Activated CD4-positive, alpha-beta T cell treated with anti-CD3 and anti-CD28 coated beads, Interleukin-2, amount 10 ng/mL, durations not matched to agents 24 days and 14 days (primary cell): ENCODE results near the gene ARHGAP28. TPM values are rescaled to one million over a fixed set of nuclear protein-coding genes. Genes with fewer than 3 reads are reported as not detected.

Experiments used
- DNase-seq: peaks from one replicate; pipeline ENCODE4 v3.0.0; 2022
- H3K27ac Mint-ChIP-seq: one replicate; pipeline ENCODE4 v1.8.0; 2022; ENCODE audit warnings: mild to moderate bottlenecking, mixed read lengths
- H3K27me3 Mint-ChIP-seq: one replicate; pipeline ENCODE4 v1.8.0; 2022; ENCODE audit warnings: mixed read lengths
- H3K36me3 Mint-ChIP-seq: one replicate; pipeline ENCODE4 v1.8.0; 2022; ENCODE audit warnings: low read depth, mild to moderate bottlenecking, mixed read lengths
- H3K4me1 Mint-ChIP-seq: one replicate; pipeline ENCODE4 v1.8.0; 2021; ENCODE audit warnings: mixed read lengths
- H3K4me3 Mint-ChIP-seq: one replicate; pipeline ENCODE4 v1.8.0; 2022; ENCODE audit warnings: mild to moderate bottlenecking, moderate library complexity, mixed read lengths
- H3K9me3 Mint-ChIP-seq: one replicate; pipeline ENCODE4 v1.8.0; 2021; ENCODE audit warnings: mixed read lengths
- intact Hi-C: fragments of 100-400 bp; cut with micrococcal nuclease; formaldehyde crosslinking; loops from one replicate; pipeline ENCODE4 v1.15.1; 2023
- total RNA-seq: library from RNA; stranded (reverse); gene quantifications from 2 replicates; pipeline ENCODE4 v1.2.3, GENCODE V29; 2022

Gene ARHGAP28
- total RNA-seq, 1 donor from 2014 or later: not detected

GRCh38 chr18:6775237-6775636, 45.7 kb downstream of the ARHGAP28 start:
- intact Hi-C loops: no loop called here
- no peak for DNase-seq
- no peak overlapping the region for H3K27ac Mint-ChIP-seq
- no peaks in the 10 kb centered on the region for H3K4me1 Mint-ChIP-seq
- no peaks in the 10 kb centered on the region for H3K27me3 Mint-ChIP-seq
- no peaks in the 10 kb centered on the region for H3K36me3 Mint-ChIP-seq
- peaks cover 2% of the 10 kb centered on the region for H3K9me3 Mint-ChIP-seq
- no peak overlapping the region for H3K4me3 Mint-ChIP-seq

DNA sequence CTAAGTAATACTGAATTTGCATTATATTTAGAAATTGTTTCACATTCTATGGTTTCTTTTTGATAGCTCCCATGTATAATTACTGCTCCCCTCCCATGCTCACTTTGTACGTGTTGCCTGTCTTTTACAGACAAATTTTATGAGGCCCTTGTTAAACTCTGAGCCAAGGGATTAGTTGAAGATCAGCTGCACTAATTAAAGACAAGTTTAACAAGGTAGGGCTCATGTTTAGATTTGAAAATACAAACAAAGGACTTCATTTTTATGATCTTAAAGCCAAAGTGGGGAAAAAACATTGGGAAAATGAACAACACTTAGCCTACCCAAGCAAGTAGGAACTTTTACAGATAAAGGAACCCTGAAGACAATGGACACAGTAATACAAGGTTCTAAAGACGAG, 46.2 kb downstream of the ARHGAP28 start:
- Mint-ChIP-seq H3K4me3 (no peak overlapping the region), H3K9me3 (peaks cover 2% of the 10 kb centered on the region), H3K27ac (no peak overlapping the region), H3K36me3 (no peaks in the 10 kb centered on the region), H3K4me1 (no peaks in the 10 kb centered on the region), H3K27me3 (no peaks in the 10 kb centered on the region)
- DNase-seq: no peak
- intact Hi-C loops: no loop called here

GRCh38 chr18:6776188-6776587, 46.7 kb downstream of the ARHGAP28 start:
- Mint-ChIP-seq H3K27me3 (no peaks in the 10 kb centered on the region), H3K9me3 (peaks cover 2% of the 10 kb centered on the region), H3K36me3 (no peaks in the 10 kb centered on the region), H3K4me1 (no peaks in the 10 kb centered on the region), H3K27ac (no peak overlapping the region), H3K4me3 (no peak overlapping the region)
- DNase-seq: no peak
- intact Hi-C loops: no loop called here

DNA sequence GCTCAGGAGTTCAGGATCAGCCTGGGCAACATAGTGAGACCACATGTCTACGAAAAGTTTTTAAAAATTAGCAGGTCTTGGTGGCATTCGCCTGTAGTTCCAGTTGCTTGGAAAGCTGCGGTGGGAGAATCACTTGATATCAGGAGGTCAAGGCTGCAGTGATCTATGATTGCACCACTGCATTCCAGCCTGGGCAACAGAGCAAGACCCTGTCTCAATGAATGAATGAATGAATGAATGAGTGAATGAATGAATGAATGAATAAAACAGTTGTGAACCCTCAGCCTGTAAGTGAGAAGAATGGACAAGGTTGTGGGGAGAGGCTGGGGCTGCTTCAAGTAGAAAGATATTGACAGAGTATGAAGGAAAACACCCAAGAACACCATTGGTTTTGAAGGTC, 48.0 kb downstream of the ARHGAP28 start:
- no peaks in the 10 kb centered on the region for H3K27me3 Mint-ChIP-seq
- intact Hi-C loops: no loop called here
- no peaks in the 10 kb centered on the region for H3K4me1 Mint-ChIP-seq
- no peak overlapping the region for H3K4me3 Mint-ChIP-seq
- H3K9me3 Mint-ChIP-seq: peaks cover 2% of the 10 kb centered on the region
- H3K27ac Mint-ChIP-seq: no peak overlapping the region
- H3K36me3 Mint-ChIP-seq: no peaks in the 10 kb centered on the region
- DNase-seq: no peak

DNA sequence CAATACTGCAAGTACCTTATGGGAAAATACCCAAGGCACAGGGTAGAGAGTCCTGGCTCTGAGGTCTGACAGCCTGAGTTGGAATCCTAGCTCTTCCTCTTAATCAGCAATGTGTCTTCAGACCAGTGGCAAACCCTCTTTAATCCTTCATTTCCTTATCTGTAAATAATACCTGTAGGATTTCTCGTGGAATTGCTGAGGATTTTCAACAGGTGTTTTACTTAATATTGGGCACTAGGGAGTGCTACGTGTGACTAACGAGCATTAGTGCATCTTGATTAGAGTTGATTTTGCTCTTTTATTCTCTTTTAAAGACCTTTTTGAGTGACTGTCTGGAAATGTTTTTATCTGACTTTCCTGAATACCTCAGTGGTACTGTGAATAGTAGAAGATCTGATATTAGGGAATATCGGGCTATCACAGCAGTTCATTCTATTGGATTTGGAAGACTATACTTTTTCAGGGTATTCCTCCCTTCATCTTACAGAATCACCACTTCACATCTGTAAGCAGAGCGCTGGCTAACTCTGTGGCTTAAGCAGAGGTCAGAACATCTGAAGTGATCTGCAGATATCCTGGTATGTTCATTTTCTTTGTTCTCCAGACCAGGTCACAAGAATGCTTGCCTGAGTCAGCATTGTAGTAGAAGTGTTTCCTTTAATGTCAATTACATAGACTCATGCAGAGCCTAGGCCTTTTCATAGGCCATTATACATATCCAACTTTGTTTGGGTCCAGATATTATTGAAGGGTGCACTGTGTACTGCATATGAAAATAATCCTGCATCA, 49.1 kb downstream of the ARHGAP28 start:
- H3K4me1 Mint-ChIP-seq: no peaks in the 10 kb centered on the region
- H3K4me3 Mint-ChIP-seq: no peak overlapping the region
- DNase-seq: no peak
- H3K27me3 Mint-ChIP-seq: no peaks in the 10 kb centered on the region
- no peaks in the 10 kb centered on the region for H3K36me3 Mint-ChIP-seq
- peaks cover 2% of the 10 kb centered on the region for H3K9me3 Mint-ChIP-seq
- H3K27ac Mint-ChIP-seq: no peak overlapping the region
- intact Hi-C loops: no loop called here

- Mint-ChIP-seq H3K9me3 (peaks cover 7% of the 10 kb centered on the region), H3K36me3 (no peaks in the 10 kb centered on the region), H3K27me3 (no peaks in the 10 kb centered on the region), H3K4me1 (no peaks in the 10 kb centered on the region), H3K4me3 (no peak overlapping the region), H3K27ac (no peak overlapping the region)
- no peak for DNase-seq
- intact Hi-C loops: no loop called here
Observed at GRCh38 chr18:6781142-6781714, 51.7 kb downstream of the ARHGAP28 start.

DNA sequence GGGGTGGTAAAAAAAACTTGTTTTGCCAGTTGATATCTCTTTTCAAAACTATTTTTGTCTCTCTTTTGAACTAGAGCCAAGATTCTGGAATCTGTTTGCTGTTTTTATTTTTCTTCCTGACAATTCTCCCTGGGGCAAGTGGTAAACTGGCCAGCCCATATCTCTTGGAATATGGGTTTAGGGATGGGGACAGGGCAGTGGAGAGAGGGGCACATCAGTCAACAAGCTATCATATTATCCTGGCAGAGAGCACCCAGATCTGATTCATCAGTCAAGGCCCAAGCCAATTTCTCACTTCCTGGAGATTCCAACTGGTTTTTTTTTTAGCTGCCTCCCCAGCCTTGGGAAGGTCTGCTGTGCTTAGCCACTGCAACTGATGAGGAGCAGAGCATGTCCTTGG, 52.3 kb downstream of the ARHGAP28 start:
- H3K4me3 Mint-ChIP-seq: no peak overlapping the region
- intact Hi-C loops: no loop called here
- H3K4me1 Mint-ChIP-seq: no peaks in the 10 kb centered on the region
- peaks cover 7% of the 10 kb centered on the region for H3K9me3 Mint-ChIP-seq
- H3K27me3 Mint-ChIP-seq: no peaks in the 10 kb centered on the region
- no peak for DNase-seq
- no peaks in the 10 kb centered on the region for H3K36me3 Mint-ChIP-seq
- H3K27ac Mint-ChIP-seq: no peak overlapping the region

DNA sequence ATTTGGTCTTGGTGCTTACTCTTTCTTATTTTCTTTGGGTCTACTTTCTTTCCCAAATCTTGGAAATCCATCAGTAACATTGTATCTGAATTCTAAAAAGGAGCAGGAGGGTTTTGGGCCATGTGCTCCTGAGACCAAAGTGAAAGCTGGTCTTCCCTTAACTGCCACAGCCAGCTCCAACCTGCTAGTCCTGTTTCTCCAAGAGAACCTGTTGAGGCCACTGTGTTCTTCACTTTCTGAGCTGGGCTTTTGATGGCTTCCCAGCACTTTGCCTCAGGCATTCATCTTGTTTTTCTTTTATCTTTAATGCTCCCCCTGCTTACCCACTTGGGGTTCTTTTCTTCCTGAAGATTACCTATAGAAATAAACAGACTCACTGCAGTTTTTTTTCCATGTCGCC, 53.3 kb downstream of the ARHGAP28 start:
- H3K9me3 Mint-ChIP-seq: peaks cover 6% of the 10 kb centered on the region
- H3K27me3 Mint-ChIP-seq: no peaks in the 10 kb centered on the region
- H3K27ac Mint-ChIP-seq: no peak overlapping the region
- DNase-seq: no peak
- intact Hi-C loops: no loop called here
- no peaks in the 10 kb centered on the region for H3K36me3 Mint-ChIP-seq
- H3K4me1 Mint-ChIP-seq: no peaks in the 10 kb centered on the region
- H3K4me3 Mint-ChIP-seq: no peak overlapping the region

DNA sequence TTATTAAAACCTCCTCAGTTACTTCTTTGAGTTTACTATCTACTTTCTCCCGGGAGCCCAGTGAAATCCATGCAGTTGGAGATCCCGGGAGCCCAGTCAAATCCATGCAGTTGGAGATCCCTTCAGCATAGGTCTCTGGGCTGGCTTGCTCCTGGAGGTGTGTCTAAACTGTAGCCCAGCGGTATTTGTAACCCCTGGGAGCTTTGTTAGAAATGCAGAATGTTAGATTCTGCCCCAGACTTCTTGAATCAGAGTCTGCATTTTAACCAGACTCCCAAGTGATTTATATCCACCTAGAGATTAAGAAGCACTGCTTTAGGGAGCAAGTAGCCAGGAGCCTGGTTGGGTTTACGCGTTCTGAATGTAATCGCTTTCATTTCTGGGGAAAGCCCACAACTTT, 54.5 kb downstream of the ARHGAP28 start:
- H3K9me3 Mint-ChIP-seq: peaks cover 4% of the 10 kb centered on the region
- no peaks in the 10 kb centered on the region for H3K27me3 Mint-ChIP-seq
- no peak for DNase-seq
- H3K4me1 Mint-ChIP-seq: no peaks in the 10 kb centered on the region
- intact Hi-C loops: no loop called here
- H3K27ac Mint-ChIP-seq: no peak overlapping the region
- no peak overlapping the region for H3K4me3 Mint-ChIP-seq
- no peaks in the 10 kb centered on the region for H3K36me3 Mint-ChIP-seq

DNA sequence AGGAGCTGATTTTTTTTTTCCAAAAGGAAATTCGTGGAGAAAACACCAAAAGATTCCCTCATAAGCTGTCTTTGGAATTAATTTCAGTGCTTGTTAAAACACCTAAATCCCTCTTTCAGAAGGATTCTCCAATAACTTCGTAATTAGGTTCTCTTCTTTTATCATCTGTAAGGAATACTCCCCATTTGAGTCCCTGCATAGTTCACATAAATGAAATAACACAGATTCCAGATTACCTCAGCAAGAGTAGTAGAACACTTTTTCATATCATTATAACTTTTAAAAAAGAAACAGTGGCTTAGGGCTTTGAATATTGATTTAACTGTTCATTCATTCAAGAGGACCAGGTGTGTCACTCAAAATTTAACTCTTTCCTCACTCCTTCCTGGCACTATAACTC, 55.5 kb downstream of the ARHGAP28 start:
- H3K27me3 Mint-ChIP-seq: no peaks in the 10 kb centered on the region
- no peak overlapping the region for H3K4me3 Mint-ChIP-seq
- peaks cover 4% of the 10 kb centered on the region for H3K9me3 Mint-ChIP-seq
- H3K27ac Mint-ChIP-seq: no peak overlapping the region
- no peaks in the 10 kb centered on the region for H3K36me3 Mint-ChIP-seq
- intact Hi-C loops: no loop called here
- H3K4me1 Mint-ChIP-seq: no peaks in the 10 kb centered on the region
- DNase-seq: no peak

GRCh38 chr18:6785411-6785810, 55.9 kb downstream of the ARHGAP28 start:
- peaks cover 4% of the 10 kb centered on the region for H3K9me3 Mint-ChIP-seq
- no peaks in the 10 kb centered on the region for H3K36me3 Mint-ChIP-seq
- no peaks in the 10 kb centered on the region for H3K4me1 Mint-ChIP-seq
- no peak overlapping the region for H3K4me3 Mint-ChIP-seq
- no peak for DNase-seq
- no peak overlapping the region for H3K27ac Mint-ChIP-seq
- intact Hi-C loops: no loop called here
- no peaks in the 10 kb centered on the region for H3K27me3 Mint-ChIP-seq

GRCh38 chr18:6792391-6792790, 62.9 kb downstream of the ARHGAP28 start:
- Mint-ChIP-seq H3K4me1 (no peaks in the 10 kb centered on the region), H3K36me3 (no peaks in the 10 kb centered on the region), H3K4me3 (no peak overlapping the region), H3K9me3 (no peaks in the 10 kb centered on the region), H3K27me3 (no peaks in the 10 kb centered on the region), H3K27ac (no peak overlapping the region)
- no peak for DNase-seq
- intact Hi-C loops: no loop called here

DNA sequence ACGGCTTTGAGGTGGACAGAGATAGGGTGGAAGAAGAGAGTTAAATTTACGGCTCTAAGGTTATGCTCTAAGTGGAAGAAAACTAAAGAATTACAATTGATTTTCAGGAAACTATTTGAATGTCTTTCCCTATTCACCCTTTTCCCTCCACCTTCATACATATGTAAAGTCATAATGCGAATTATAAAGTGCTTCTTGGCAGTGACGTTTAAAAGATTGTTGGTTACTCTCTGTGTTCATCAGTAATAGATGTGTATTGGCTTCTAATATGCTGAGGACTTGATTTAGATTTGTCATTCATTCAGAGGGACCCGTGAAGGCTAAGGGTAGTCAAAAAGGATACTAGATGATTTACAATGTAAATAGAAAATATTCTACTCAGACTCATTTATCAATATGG, 63.9 kb downstream of the ARHGAP28 start:
- no peak for DNase-seq
- Mint-ChIP-seq H3K27ac (no peak overlapping the region), H3K27me3 (no peaks in the 10 kb centered on the region), H3K9me3 (no peaks in the 10 kb centered on the region), H3K4me3 (no peak overlapping the region), H3K36me3 (no peaks in the 10 kb centered on the region), H3K4me1 (no peaks in the 10 kb centered on the region)
- intact Hi-C loops: no loop called here

GRCh38 chr18:6793986-6794385, 64.5 kb downstream of the ARHGAP28 start:
- intact Hi-C loops: no loop called here
- no peaks in the 10 kb centered on the region for H3K36me3 Mint-ChIP-seq
- DNase-seq: no peak
- no peaks in the 10 kb centered on the region for H3K27me3 Mint-ChIP-seq
- no peak overlapping the region for H3K27ac Mint-ChIP-seq
- no peaks in the 10 kb centered on the region for H3K4me1 Mint-ChIP-seq
- no peaks in the 10 kb centered on the region for H3K9me3 Mint-ChIP-seq
- no peak overlapping the region for H3K4me3 Mint-ChIP-seq

- Mint-ChIP-seq H3K4me3 (no peak overlapping the region), H3K9me3 (peaks cover 7% of the 10 kb centered on the region), H3K27ac (no peak overlapping the region), H3K27me3 (no peaks in the 10 kb centered on the region), H3K36me3 (no peaks in the 10 kb centered on the region), H3K4me1 (no peaks in the 10 kb centered on the region)
- DNase-seq: no peak
- intact Hi-C loops: no loop called here
Observed at GRCh38 chr18:6795307-6795706, 65.8 kb downstream of the ARHGAP28 start.
